HFFc6 (cell line): ENCODE results near the gene NELL2. TPM values are rescaled to one million over a fixed set of nuclear protein-coding genes. Genes with fewer than 3 reads are reported as not detected.

Experiments
- DNase-seq: peaks from one replicate; pipeline ENCODE4 v3.0.0-alpha.2; 2018
- H3K27ac Mint-ChIP-seq: 2 replicates; pipeline ENCODE4 v1.8.0; 2020; ENCODE audit warnings: mild to moderate bottlenecking, mixed read lengths
- H3K27me3 Mint-ChIP-seq: 2 replicates; pipeline ENCODE4 v1.8.0; 2021; ENCODE audit warnings: mild to moderate bottlenecking, moderate library complexity, mixed read lengths; ENCODE audit not compliant: insufficient read depth
- H3K36me3 Mint-ChIP-seq: 2 replicates; pipeline ENCODE4 v1.8.0; 2021; ENCODE audit warnings: low read depth, mixed read lengths
- H3K4me1 Mint-ChIP-seq: 2 replicates; pipeline ENCODE4 v1.8.0; 2020; ENCODE audit warnings: low read depth, mixed read lengths
- H3K4me3 Mint-ChIP-seq: 2 replicates; pipeline ENCODE4 v1.8.0; 2020; ENCODE audit warnings: mild to moderate bottlenecking, moderate library complexity, mixed read lengths
- H3K9me3 Mint-ChIP-seq: 2 replicates; pipeline ENCODE4 v1.8.0; 2020; ENCODE audit warnings: mild to moderate bottlenecking, mixed read lengths
- total RNA-seq, 6 experiments: library from RNA; stranded (reverse); fragmentation: NEBNext Ultra II Directional; extraction: Animal tissue kit (Norgen Biotek cat#: 25700); gene quantifications; 2 replicates in 1 of 6; 3 replicates in 5 of 6; pipeline ENCODE4 v1.2.3, GENCODE V29; 2021
- TF ChIP-seq, protein P1 (sequence below): fragments of 200-600 bp; sonication (generic); IDR thresholded peaks from 2 replicates; pipeline ENCODE4 v1.5.0; 2021; ENCODE audit warnings: antibody characterized with exemption, mild to moderate bottlenecking

The NELL2 gene
- total RNA-seq, 6 experiments from 2014 or later = not detected

- H3K9me3 Mint-ChIP-seq = peaks cover 17% of the 10 kb centered on the region
- TF ChIP-seq, protein P1, sequence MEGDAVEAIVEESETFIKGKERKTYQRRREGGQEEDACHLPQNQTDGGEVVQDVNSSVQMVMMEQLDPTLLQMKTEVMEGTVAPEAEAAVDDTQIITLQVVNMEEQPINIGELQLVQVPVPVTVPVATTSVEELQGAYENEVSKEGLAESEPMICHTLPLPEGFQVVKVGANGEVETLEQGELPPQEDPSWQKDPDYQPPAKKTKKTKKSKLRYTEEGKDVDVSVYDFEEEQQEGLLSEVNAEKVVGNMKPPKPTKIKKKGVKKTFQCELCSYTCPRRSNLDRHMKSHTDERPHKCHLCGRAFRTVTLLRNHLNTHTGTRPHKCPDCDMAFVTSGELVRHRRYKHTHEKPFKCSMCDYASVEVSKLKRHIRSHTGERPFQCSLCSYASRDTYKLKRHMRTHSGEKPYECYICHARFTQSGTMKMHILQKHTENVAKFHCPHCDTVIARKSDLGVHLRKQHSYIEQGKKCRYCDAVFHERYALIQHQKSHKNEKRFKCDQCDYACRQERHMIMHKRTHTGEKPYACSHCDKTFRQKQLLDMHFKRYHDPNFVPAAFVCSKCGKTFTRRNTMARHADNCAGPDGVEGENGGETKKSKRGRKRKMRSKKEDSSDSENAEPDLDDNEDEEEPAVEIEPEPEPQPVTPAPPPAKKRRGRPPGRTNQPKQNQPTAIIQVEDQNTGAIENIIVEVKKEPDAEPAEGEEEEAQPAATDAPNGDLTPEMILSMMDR = no peak
- no peaks in the 10 kb centered on the region for H3K36me3 Mint-ChIP-seq
- no peaks in the 10 kb centered on the region for H3K4me1 Mint-ChIP-seq
- no peaks in the 10 kb centered on the region for H3K27me3 Mint-ChIP-seq
- no peak overlapping the region for H3K27ac Mint-ChIP-seq
- no peak for DNase-seq
- H3K4me3 Mint-ChIP-seq = no peak overlapping the region
Observed at GRCh38 chr12:44777044-44777443, 99.1 kb downstream of the NELL2 start.

DNA sequence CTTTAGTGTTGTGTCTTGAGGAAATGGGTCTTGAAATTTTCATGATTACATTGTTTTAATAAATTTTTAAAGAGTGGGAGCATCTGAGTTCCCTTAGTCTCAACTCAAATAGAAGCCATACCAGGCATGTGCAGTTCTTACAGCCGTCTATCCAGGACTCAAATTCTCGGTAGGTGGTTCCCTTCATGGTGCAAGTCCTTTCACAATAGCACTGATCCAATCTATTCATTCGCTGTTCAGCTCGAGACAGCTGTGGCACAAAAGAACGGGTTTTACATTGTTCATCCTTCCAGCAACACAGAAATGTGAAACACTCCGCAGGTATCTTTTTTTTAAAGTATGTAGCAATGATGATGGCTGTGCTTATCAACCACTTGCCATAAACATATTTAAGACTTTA lies 100.2 kb downstream of the NELL2 start:
- peaks cover 9% of the 10 kb centered on the region for H3K9me3 Mint-ChIP-seq
- H3K27me3 Mint-ChIP-seq = no peaks in the 10 kb centered on the region
- H3K4me3 Mint-ChIP-seq = no peak overlapping the region
- H3K36me3 Mint-ChIP-seq = no peaks in the 10 kb centered on the region
- TF ChIP-seq, protein P1 = no peak
- no peaks in the 10 kb centered on the region for H3K4me1 Mint-ChIP-seq
- H3K27ac Mint-ChIP-seq = no peak overlapping the region
- no peak for DNase-seq

DNA sequence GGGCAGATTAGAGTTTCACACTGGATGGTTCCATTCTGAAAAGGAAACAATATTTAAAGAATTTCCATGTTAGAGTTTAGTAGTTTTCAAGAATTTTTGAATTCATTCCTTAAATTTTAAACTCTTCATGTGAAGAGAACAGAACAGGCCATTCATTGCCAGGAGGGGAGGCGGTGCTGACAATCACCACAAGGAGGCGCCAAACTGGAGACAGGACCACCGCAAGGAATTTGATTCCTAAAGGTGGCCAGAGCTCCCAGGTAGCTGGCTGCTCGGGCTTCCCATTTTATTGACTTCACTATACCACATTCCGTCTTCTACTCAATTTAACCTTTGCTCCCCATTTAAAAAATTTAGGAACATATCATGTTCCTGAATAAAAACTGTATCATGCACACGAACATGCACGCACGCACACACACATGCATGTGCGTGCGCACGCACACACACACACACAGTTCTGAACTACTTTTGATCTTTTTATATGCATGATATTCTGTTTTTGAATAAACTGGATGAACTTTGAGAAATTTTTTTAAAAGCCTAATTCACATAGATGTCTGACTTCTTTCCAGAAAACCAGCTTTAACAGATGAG lies 101.2 kb downstream of the NELL2 start:
- peaks cover 4% of the 10 kb centered on the region; the same call in 1 of the 2 replicates for H3K9me3 Mint-ChIP-seq
- DNase-seq = no peak
- TF ChIP-seq, protein P1 = peak; percentile 73
- no peak overlapping the region for H3K27ac Mint-ChIP-seq
- H3K4me3 Mint-ChIP-seq = no peak overlapping the region
- no peaks in the 10 kb centered on the region for H3K36me3 Mint-ChIP-seq
- H3K27me3 Mint-ChIP-seq = no peaks in the 10 kb centered on the region
- no peaks in the 10 kb centered on the region for H3K4me1 Mint-ChIP-seq

DNA sequence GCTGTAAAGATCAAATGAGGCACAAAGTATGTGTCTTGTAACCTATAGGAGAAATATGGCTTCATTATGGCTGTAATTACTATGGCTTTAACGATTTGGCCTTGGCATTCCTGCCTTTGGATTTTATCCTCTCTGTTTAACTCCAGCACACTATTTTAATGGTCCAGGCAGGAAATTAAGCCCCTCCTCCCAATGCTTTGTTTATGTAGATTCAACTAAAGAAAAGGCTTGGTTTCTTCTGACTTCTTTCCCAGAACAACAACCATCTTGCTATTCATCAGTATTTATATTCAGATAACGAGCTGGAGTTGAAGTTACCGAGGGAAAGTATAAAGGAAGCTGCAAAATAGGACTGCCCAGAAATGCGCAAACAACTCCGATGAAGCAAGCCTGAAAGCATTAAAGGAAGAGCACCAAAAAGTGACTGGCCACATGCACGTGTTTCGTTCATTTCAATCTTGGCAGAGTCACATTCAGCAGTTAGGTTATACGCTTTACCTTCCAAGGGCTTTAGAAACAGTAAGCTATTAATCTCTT lies 104.6 kb downstream of the NELL2 start:
- H3K9me3 Mint-ChIP-seq = peaks cover under 1% of the 10 kb centered on the region; the same call in 1 of the 2 replicates
- no peaks in the 10 kb centered on the region for H3K27me3 Mint-ChIP-seq
- TF ChIP-seq, protein P1 = no peak

GRCh38 chr12:44765796-44766195 lies 110.3 kb downstream of the NELL2 start:
- Mint-ChIP-seq H3K4me1 (no peaks in the 10 kb centered on the region), H3K4me3 (no peak overlapping the region), H3K36me3 (no peaks in the 10 kb centered on the region), H3K27ac (no peak overlapping the region), H3K27me3 (no peaks in the 10 kb centered on the region), H3K9me3 (peaks cover 23% of the 10 kb centered on the region)
- DNase-seq = no peak
- TF ChIP-seq, protein P1 = no peak

More for the DNA sequence above, 104.6 kb downstream of the NELL2 start:
- Mint-ChIP-seq H3K36me3 (no peaks in the 10 kb centered on the region), H3K4me3 (no peak overlapping the region), H3K4me1 (no peaks in the 10 kb centered on the region), H3K27ac (no peak overlapping the region)
- DNase-seq = no peak
